Nephron progenitor cell (in vitro differentiated cells): Measurements from ENCODE around the gene SLC27A4.

Experiments used
- DNase-seq: peaks from one replicate; pipeline ENCODE4 v3.0.0; 2021
- H3K27ac Mint-ChIP-seq: 2 replicates; pipeline ENCODE4 v1.8.0; 2021; ENCODE audit warnings: mild to moderate bottlenecking, moderate library complexity, mixed read lengths
- H3K27me3 Mint-ChIP-seq: 2 replicates; pipeline ENCODE4 v1.8.0; 2021; ENCODE audit warnings: mild to moderate bottlenecking, low read depth, mixed read lengths; ENCODE audit not compliant: poor library complexity
- H3K36me3 Mint-ChIP-seq: 2 replicates; pipeline ENCODE4 v1.8.0; 2021; ENCODE audit warnings: low read depth, mixed read lengths
- H3K4me1 Mint-ChIP-seq: 2 replicates; pipeline ENCODE4 v1.8.0; 2021; ENCODE audit warnings: mixed read lengths
- H3K4me3 Mint-ChIP-seq: 2 replicates; pipeline ENCODE4 v1.8.0; 2021; ENCODE audit warnings: mild to moderate bottlenecking, moderate library complexity, mixed read lengths
- H3K9me3 Mint-ChIP-seq: 2 replicates; pipeline ENCODE4 v1.8.0; 2021; ENCODE audit warnings: mild to moderate bottlenecking, moderate library complexity, mixed read lengths
- TF ChIP-seq, protein P1 (sequence below): fragments of 200-600 bp; sonication (generic); IDR thresholded peaks from 2 replicates; pipeline ENCODE4 v1.5.0; 2021; ENCODE audit warnings: antibody characterized with exemption

SLC27A4 gene

DNA sequence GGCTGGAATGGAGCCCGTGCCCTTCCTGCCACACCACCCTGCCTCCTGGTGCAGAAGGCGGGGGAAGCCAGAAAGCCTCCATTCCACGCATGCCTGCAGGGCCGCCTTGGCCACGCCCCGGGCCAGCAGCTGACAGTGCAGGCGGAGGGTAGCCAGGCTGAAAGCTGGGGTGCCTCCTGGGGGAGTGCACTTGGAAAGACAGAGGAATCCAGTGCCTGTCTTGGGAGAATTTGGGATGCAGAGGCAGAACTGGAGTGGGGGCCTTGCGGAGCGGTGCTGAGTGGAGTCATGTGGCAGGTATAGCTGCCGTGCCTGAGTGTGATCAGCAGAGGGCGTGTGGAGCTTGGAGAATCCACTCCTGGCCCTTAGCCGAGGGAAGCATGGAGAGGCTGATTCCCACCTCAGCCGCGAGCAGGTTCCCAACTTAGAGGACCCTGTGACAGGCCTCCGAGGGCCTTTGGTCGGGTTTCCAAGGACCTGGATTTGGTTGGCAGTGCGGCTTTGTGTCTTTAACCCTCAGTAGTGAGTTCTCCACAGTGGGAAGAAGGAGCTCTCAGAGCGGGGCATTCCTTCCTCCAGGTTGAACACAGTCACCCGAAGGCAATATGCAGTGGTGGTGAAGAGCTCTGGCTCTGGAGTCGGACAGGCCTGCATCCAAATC is 21.8 kb downstream of the SLC27A4 start:
- Mint-ChIP-seq H3K9me3 (no peaks in the 10 kb centered on the region), H3K27ac (no peak overlapping the region), H3K4me1 (peaks cover 30% of the 10 kb centered on the region), H3K4me3 (peak overlapping the region; percentile 49), H3K36me3 (no peaks in the 10 kb centered on the region), H3K27me3 (peaks cover 16% of the 10 kb centered on the region)
- TF ChIP-seq, protein P1, sequence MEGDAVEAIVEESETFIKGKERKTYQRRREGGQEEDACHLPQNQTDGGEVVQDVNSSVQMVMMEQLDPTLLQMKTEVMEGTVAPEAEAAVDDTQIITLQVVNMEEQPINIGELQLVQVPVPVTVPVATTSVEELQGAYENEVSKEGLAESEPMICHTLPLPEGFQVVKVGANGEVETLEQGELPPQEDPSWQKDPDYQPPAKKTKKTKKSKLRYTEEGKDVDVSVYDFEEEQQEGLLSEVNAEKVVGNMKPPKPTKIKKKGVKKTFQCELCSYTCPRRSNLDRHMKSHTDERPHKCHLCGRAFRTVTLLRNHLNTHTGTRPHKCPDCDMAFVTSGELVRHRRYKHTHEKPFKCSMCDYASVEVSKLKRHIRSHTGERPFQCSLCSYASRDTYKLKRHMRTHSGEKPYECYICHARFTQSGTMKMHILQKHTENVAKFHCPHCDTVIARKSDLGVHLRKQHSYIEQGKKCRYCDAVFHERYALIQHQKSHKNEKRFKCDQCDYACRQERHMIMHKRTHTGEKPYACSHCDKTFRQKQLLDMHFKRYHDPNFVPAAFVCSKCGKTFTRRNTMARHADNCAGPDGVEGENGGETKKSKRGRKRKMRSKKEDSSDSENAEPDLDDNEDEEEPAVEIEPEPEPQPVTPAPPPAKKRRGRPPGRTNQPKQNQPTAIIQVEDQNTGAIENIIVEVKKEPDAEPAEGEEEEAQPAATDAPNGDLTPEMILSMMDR, result peak; percentile 85
- peak; percentile 81 for DNase-seq

DNA sequence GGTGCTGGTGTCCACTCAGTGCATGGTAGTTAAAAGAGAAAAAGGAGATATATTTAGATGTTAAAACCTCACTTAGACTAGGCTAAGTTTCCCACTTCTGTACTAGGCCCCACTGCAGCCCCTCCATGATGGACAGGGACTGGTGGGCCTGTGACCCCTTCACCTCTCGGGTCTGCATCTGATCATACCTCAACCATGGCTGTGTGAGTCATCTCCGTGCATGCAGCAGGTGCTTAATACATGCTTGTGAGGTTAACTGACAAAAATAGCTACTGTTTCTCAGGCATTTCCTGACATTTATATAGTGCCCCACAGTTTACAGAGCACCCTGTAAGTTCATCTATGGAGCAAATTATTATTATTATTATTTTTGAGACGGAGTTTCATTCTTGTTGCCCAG is 22.4 kb downstream of the SLC27A4 start:
- Mint-ChIP-seq H3K4me1 (peaks cover 30% of the 10 kb centered on the region), H3K36me3 (no peaks in the 10 kb centered on the region), H3K9me3 (no peaks in the 10 kb centered on the region), H3K4me3 (no peak overlapping the region), H3K27ac (no peak overlapping the region), H3K27me3 (peaks cover 16% of the 10 kb centered on the region)
- DNase-seq, result no peak
- TF ChIP-seq, protein P1, result no peak

DNA sequence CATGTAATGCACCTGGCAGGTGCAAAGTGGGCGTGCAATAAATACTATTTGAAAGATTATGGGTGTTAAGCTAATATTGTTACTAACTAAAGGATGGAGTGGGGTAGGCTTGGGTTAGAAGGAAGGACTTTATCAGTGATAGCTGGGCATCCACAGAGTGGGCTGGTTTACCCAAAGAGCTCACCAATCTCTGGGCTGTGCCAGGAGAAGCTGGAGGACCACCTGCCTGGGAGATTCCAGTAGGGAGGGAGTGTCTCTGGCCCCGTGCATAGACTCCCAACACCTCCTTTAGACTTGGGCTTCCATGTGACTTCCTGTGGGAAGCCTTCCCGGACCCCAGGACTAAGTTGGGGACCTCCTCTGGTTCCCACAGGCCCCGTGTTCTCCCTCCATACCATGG is 25.2 kb downstream of the SLC27A4 start:
- H3K36me3 Mint-ChIP-seq, result no peaks in the 10 kb centered on the region
- peaks cover 37% of the 10 kb centered on the region for H3K4me1 Mint-ChIP-seq
- H3K4me3 Mint-ChIP-seq, result peak overlapping the region; percentile 68
- H3K9me3 Mint-ChIP-seq, result no peaks in the 10 kb centered on the region
- no peak for DNase-seq
- no peak overlapping the region for H3K27ac Mint-ChIP-seq
- TF ChIP-seq, protein P1, result no peak
- peaks cover 12% of the 10 kb centered on the region for H3K27me3 Mint-ChIP-seq

DNA sequence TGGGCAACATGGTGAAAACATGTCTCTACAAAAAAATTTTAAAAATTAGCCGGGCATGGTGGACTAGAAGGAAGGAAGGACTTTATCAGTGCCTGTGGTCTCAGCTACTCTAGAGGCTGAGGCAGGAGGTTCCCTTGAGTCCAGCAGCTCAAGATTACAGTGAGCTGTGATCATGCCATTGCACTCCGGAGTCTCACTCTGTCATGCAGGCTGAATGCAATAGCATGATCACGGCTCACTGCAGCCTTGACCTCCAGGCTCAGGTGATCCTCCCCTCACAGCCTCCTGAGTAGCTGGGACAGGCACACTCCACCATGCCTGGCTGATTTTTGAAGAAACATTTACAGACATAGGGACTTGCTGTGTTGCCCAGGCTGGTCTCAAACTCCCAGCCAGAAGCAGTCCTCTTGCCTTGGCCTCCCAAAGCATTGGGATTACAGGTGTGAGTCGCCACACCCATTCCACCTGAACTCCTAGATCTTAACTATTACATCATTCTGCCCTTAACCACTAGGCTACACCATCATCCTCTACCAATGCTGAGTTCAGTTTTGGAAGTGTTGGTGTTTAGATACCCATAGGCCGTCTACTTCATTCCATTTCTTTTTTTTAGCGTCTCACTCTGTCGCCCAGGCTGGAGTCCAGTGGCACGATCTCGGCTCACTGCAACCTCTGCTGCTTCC is 28.8 kb downstream of the SLC27A4 start:
- no peak for DNase-seq
- H3K4me1 Mint-ChIP-seq, result peaks cover 44% of the 10 kb centered on the region
- no peak overlapping the region for H3K4me3 Mint-ChIP-seq
- H3K9me3 Mint-ChIP-seq, result no peaks in the 10 kb centered on the region
- H3K27me3 Mint-ChIP-seq, result peaks cover 12% of the 10 kb centered on the region
- no peak overlapping the region for H3K27ac Mint-ChIP-seq
- TF ChIP-seq, protein P1, result no peak
- H3K36me3 Mint-ChIP-seq, result no peaks in the 10 kb centered on the region

DNA sequence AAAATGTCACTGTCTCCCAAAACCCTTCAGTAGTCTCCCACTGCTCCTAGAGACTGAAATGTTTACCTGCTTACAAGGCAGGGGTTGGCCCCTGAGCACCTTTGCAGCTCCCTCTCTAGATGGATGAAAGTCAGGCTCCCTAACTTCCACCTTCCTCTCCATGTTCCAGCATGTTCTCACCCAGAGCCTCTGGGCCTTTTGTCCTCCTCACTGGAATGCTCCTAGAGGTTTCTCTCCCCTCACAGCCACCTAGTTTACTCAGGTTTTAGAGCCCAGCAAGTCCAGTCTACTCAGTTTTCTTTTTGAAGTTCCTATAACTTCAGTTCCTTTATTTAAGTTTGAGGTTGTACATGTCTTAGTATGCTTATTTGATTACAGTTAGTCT is 30.0 kb downstream of the SLC27A4 start:
- Mint-ChIP-seq H3K9me3 (no peaks in the 10 kb centered on the region), H3K27ac (peak overlapping the region; percentile 97), H3K27me3 (peaks cover 12% of the 10 kb centered on the region), H3K36me3 (peaks cover 5% of the 10 kb centered on the region), H3K4me3 (peak overlapping the region; percentile 93), H3K4me1 (peaks cover 40% of the 10 kb centered on the region)
- TF ChIP-seq, protein P1, result no peak
- DNase-seq, result no peak
